CD4-positive, alpha-beta T cell treated with Interleukin-10 for 1 hour (primary cell): Measurements from ENCODE around the gene RNASEL.

Experiments
- DNase-seq: peaks from one replicate; pipeline ENCODE4 v3.0.0-alpha.2; 2020

The RNASEL gene

GRCh38 chr1:182600036-182600713 lies 11.1 kb upstream of the RNASEL start:
- DNase-seq: no peak

- DNase-seq: peak; percentile 24
These were observed 10.3 kb upstream of the RNASEL start for GRCh38 chr1:182599339-182599738.

- DNase-seq: no peak
These were observed 9.2 kb upstream of the RNASEL start for GRCh38 chr1:182598296-182598695.

GRCh38 chr1:182596934-182597333 lies 7.9 kb upstream of the RNASEL start:
- no peak for DNase-seq

- peak; percentile 69 for DNase-seq
These were observed 6.7 kb upstream of the RNASEL start for GRCh38 chr1:182595641-182596240.

GRCh38 chr1:182589931-182590330 lies 875 bp upstream of the RNASEL start:
- no peak for DNase-seq

GRCh38 chr1:182589520-182589919 lies 464 bp upstream of the RNASEL start:
- DNase-seq: no peak

GRCh38 chr1:182587666-182588499 lies 1.2 kb downstream of the RNASEL start:
- no peak for DNase-seq

GRCh38 chr1:182587093-182587492 lies 2.0 kb downstream of the RNASEL start:
- no peak for DNase-seq

GRCh38 chr1:182586380-182586779 lies 2.7 kb downstream of the RNASEL start:
- DNase-seq: no peak

- DNase-seq: no peak
These were observed 4.3 kb downstream of the RNASEL start for GRCh38 chr1:182584746-182585145.

- no peak for DNase-seq
These were observed 8.3 kb downstream of the RNASEL start for GRCh38 chr1:182580736-182581135.

- DNase-seq: no peak
These were observed 13.4 kb downstream of the RNASEL start for GRCh38 chr1:182575540-182576149.

GRCh38 chr1:182574156-182574555 lies 14.9 kb downstream of the RNASEL start:
- DNase-seq: no peak

GRCh38 chr1:182570611-182570970 lies 18.5 kb downstream of the RNASEL start:
- DNase-seq: no peak

GRCh38 chr1:182569939-182570610 lies 19.0 kb downstream of the RNASEL start:
- no peak for DNase-seq

GRCh38 chr1:182568647-182569284 lies 20.3 kb downstream of the RNASEL start:
- DNase-seq: no peak

- no peak for DNase-seq
These were observed 21.4 kb downstream of the RNASEL start for GRCh38 chr1:182567629-182568028.

GRCh38 chr1:182565537-182565936 lies 23.5 kb downstream of the RNASEL start:
- no peak for DNase-seq

GRCh38 chr1:182564406-182565004 lies 24.6 kb downstream of the RNASEL start:
- DNase-seq: no peak

- no peak for DNase-seq
These were observed 26.0 kb downstream of the RNASEL start for GRCh38 chr1:182563095-182563494.

- no peak for DNase-seq
These were observed 27.6 kb downstream of the RNASEL start for GRCh38 chr1:182561456-182561855.
